OCI-LY1 (cell line): ENCODE data around the gene PLCG2.
"Not testable (repeated sequence)": the region's sequence is repeated elsewhere in the genome, so short reads cannot be mapped to it uniquely, and the experiment has no call there.

ENCODE experiments used
- H2AFZ ChIP-seq: fragments of 200-600 bp; sonication (generic), shearing (Covaris generic); 2 replicates; pipeline ENCODE4 v1.6.0; 2014; ENCODE audit warnings: antibody characterized with exemption, mild to moderate bottlenecking, low read length
- H3F3A ChIP-seq: fragments of 200-600 bp; sonication (generic), shearing (Covaris generic); 2 replicates; pipeline ENCODE4 v1.6.0; 2014; ENCODE audit warnings: mild to moderate bottlenecking, antibody characterized with exemption, low read length, moderate library complexity; ENCODE audit not compliant: insufficient read depth
- H3K27ac ChIP-seq: fragments of 200-600 bp; sonication (generic); 2 replicates; pipeline ENCODE4 v1.5.1; 2014; ENCODE audit warnings: low read length, mixed run types, mild to moderate bottlenecking, low read depth; ENCODE audit not compliant: poor library complexity, severe bottlenecking
- H3K27me3 ChIP-seq: fragments of 200-600 bp; sonication (generic); 2 replicates; pipeline ENCODE4 v1.6.0; 2014; ENCODE audit warnings: antibody characterized with exemption, mild to moderate bottlenecking, low read length, moderate library complexity; ENCODE audit not compliant: insufficient read depth
- H3K36me3 ChIP-seq: fragments of 200-600 bp; sonication (generic); 2 replicates; pipeline ENCODE4 v1.6.1; 2014; ENCODE audit warnings: mild to moderate bottlenecking, antibody characterized with exemption, low read length, moderate library complexity, mixed read lengths; ENCODE audit not compliant: insufficient read depth
- H3K4me1 ChIP-seq: fragments of 200-600 bp; sonication (generic); 2 replicates; pipeline ENCODE4 v1.5.1; 2014; ENCODE audit warnings: mild to moderate bottlenecking, low read length, moderate library complexity; ENCODE audit not compliant: insufficient read depth, severe bottlenecking
- H3K4me2 ChIP-seq: fragments of 200-600 bp; sonication (generic), shearing (Covaris generic); 2 replicates; pipeline ENCODE4 v1.6.1; 2014; ENCODE audit warnings: low read length
- H3K4me3 ChIP-seq: fragments of 200-600 bp; sonication (generic); 2 replicates; pipeline ENCODE4 v1.5.1; 2014; ENCODE audit warnings: low read length, low read depth, mild to moderate bottlenecking, mixed read lengths; ENCODE audit not compliant: poor library complexity, severe bottlenecking
- H3K79me2 ChIP-seq: fragments of 200-600 bp; shearing (Covaris generic); 2 replicates; pipeline ENCODE4 v1.6.1; 2016; ENCODE audit warnings: mixed run types, low read length, mixed read lengths; ENCODE audit not compliant: insufficient read depth
- H3K9ac ChIP-seq: fragments of 200-600 bp; sonication (generic), shearing (Covaris generic); 2 replicates; pipeline ENCODE4 v1.6.1; 2014; ENCODE audit warnings: mild to moderate bottlenecking, low read length, mixed read lengths
- H3K9me2 ChIP-seq: fragments of 200-600 bp; sonication (generic), shearing (Covaris generic); 2 replicates; pipeline ENCODE4 v1.6.1; 2014; ENCODE audit warnings: low read depth, mild to moderate bottlenecking, low read length, mixed read lengths
- H3K9me3 ChIP-seq: fragments of 200-600 bp; shearing (Covaris generic); 2 replicates; pipeline ENCODE4 v1.6.1; 2014; ENCODE audit warnings: low read length, mixed read lengths
- H4K20me1 ChIP-seq: fragments of 200-600 bp; sonication (generic), shearing (Covaris generic); 2 replicates; pipeline ENCODE4 v1.6.0; 2016; ENCODE audit warnings: mild to moderate bottlenecking, low read length; ENCODE audit not compliant: insufficient read depth
- EZH2 ChIP-seq: fragments of 200-600 bp; sonication (generic), shearing (Covaris generic); IDR thresholded peaks from 2 replicates; pipeline ENCODE4 v1.8.0; 2017; ENCODE audit warnings: borderline replicate concordance, mixed run types, mild to moderate bottlenecking, antibody characterized with exemption, low read length, moderate library complexity, mixed read lengths
- TF ChIP-seq, protein P1 (sequence below): fragments of 200-600 bp; sonication (generic), shearing (Covaris generic); IDR thresholded peaks from 2 replicates; pipeline ENCODE4 v1.5.1; 2017; ENCODE audit warnings: mild to moderate bottlenecking, antibody characterized with exemption, low read length, moderate library complexity, mixed read lengths

The PLCG2 gene

DNA sequence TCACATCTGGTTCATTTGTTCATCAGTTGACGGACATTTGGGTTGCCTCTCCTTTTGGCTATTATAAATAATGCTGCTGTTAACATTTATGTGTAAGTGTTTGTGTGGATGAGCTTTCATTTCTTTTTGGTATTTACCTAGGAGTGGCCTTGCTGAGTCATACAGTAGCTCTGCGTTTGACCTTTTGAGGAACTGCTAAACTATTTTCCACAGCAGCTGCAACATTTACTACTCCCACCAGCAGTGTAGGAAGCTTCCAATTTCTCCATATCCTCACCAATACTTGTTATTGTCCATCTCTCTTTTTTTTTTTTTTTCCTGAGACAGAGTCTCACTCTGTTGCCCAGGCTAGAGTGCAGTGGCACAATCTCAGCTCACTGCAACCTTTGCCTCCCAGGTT lies 20.7 kb upstream of the PLCG2 start:
- H3K4me2 ChIP-seq: no peak overlapping the region
- no peaks in the 10 kb centered on the region for H4K20me1 ChIP-seq
- no peak overlapping the region for H3K4me3 ChIP-seq
- no peaks in the 10 kb centered on the region for H3K79me2 ChIP-seq
- no peaks in the 10 kb centered on the region for H3K4me1 ChIP-seq
- no peak overlapping the region for H3K9ac ChIP-seq
- H3K9me2 ChIP-seq: no peaks in the 10 kb centered on the region
- no peaks in the 10 kb centered on the region for H3K9me3 ChIP-seq
- no peak overlapping the region for H2AFZ ChIP-seq
- H3K36me3 ChIP-seq: peaks cover 52% of the 10 kb centered on the region
- H3K27ac ChIP-seq: no peak overlapping the region
- H3K27me3 ChIP-seq: no peaks in the 10 kb centered on the region
- no peaks in the 10 kb centered on the region for H3F3A ChIP-seq
- TF ChIP-seq, protein P1, sequence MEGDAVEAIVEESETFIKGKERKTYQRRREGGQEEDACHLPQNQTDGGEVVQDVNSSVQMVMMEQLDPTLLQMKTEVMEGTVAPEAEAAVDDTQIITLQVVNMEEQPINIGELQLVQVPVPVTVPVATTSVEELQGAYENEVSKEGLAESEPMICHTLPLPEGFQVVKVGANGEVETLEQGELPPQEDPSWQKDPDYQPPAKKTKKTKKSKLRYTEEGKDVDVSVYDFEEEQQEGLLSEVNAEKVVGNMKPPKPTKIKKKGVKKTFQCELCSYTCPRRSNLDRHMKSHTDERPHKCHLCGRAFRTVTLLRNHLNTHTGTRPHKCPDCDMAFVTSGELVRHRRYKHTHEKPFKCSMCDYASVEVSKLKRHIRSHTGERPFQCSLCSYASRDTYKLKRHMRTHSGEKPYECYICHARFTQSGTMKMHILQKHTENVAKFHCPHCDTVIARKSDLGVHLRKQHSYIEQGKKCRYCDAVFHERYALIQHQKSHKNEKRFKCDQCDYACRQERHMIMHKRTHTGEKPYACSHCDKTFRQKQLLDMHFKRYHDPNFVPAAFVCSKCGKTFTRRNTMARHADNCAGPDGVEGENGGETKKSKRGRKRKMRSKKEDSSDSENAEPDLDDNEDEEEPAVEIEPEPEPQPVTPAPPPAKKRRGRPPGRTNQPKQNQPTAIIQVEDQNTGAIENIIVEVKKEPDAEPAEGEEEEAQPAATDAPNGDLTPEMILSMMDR: no peak
- TF ChIP-seq EZH2: no peak

DNA sequence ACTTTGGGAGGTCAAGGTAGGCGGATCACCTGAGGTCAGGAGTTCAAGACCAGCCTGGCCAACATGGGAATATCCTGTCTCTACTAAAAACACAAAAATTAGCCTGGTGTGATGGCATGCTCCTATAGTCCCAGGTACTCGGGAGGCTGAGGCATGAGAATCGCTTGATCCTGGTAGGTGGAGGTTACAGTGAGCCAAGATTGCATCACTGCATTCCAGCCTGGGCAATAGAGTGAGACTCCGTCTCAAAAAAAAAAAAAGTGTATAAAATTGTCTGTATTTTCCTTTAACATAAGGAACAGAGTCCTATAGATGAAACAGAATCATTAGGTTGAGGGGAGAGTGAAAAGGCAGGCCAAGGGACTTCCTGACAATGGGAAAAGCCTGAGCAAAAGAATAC lies 16.8 kb upstream of the PLCG2 start:
- not testable (repeated sequence) for H2AFZ ChIP-seq, H3K27me3 ChIP-seq, H3K4me2 ChIP-seq, H3K9me2 ChIP-seq, H3K79me2 ChIP-seq, H3K9ac ChIP-seq, H3F3A ChIP-seq, H3K4me3 ChIP-seq, H3K27ac ChIP-seq, H3K4me1 ChIP-seq, H4K20me1 ChIP-seq, H3K9me3 ChIP-seq
- peaks cover 49% of the 10 kb centered on the region for H3K36me3 ChIP-seq

DNA sequence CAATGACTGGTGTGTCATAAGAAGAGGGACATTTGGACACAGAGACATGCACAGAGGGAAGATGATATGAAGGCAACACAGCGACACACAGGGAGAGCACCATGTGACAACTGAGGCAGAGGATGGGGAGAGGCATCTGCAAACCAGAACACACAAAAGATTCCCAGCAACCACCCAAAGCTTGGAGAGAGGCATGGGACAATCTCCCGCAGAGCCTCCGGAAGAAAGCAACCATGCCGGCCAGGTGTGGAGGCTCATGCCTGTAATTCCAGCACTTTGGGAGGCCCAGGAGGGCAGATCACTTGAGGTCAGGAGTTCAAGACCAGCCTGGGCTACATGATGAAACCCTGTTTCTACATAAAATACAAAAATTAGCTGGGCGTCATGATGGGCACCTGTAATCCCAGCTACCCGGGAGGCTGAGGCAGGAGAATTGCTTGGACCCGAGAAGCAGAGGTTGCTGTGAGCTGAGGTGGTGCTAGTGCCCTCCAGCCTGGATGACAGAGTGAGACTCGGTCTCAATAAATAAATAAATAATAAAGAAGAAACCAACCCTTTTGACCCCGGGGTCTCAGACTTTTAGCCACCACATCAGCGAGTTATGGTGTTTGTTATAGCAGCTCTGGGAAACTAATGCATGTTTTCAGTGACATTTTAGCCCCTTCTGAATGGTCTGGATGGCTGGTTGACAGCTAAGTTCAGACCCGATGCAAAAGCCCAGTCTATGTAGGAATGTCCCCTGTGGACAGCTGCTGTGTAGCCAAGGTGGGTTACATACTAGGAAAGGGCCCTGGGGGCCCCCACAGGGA lies 13.8 kb upstream of the PLCG2 start:
- Histone ChIP-seq H3K4me1 (peaks cover 10% of the 10 kb centered on the region), H3K9ac (no peak overlapping the region), H3K79me2 (no peaks in the 10 kb centered on the region), H3K9me2 (no peaks in the 10 kb centered on the region), H4K20me1 (no peaks in the 10 kb centered on the region), H3K4me2 (no peak overlapping the region), H3K36me3 (peaks cover 36% of the 10 kb centered on the region), H2AFZ (no peak overlapping the region), H3K4me3 (no peak overlapping the region), H3K9me3 (no peaks in the 10 kb centered on the region), H3F3A (no peaks in the 10 kb centered on the region), H3K27ac (no peak overlapping the region), H3K27me3 (no peaks in the 10 kb centered on the region)
- no peak for TF ChIP-seq EZH2
- TF ChIP-seq, protein P1: no peak

DNA sequence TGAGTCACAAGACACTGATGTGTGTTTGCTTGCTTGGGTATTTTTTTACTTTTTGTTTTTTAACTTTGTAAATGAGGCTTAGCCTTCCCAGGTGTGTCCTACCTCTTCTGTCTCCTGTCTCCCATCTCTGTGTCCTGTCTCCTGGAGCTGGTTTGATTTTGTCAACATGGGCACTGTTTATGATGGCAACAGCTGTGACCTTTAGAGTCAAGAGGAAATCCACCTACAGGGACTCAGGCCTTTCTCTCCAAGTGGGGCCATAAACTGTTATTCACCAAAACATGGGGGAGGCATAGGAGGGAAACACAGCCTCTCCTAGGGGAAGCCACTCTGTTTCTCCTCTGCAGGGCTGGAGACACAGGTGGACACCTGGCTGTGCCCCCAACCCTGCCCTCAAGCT lies 13.1 kb upstream of the PLCG2 start:
- Histone ChIP-seq H3K36me3 (peaks cover 32% of the 10 kb centered on the region), H2AFZ (no peak overlapping the region), H3K4me3 (no peak overlapping the region), H3K27me3 (no peaks in the 10 kb centered on the region), H3K79me2 (no peaks in the 10 kb centered on the region), H3K9me3 (no peaks in the 10 kb centered on the region), H3K4me1 (peaks cover 17% of the 10 kb centered on the region), H3K27ac (no peak overlapping the region), H3F3A (no peaks in the 10 kb centered on the region), H4K20me1 (no peaks in the 10 kb centered on the region), H3K9me2 (no peaks in the 10 kb centered on the region), H3K9ac (no peak overlapping the region), H3K4me2 (no peak overlapping the region)
- TF ChIP-seq, protein P1: no peak
- TF ChIP-seq EZH2: no peak
